Activated CD4-positive, CD25-positive, alpha-beta regulatory T cell (primary cell): Measurements from ENCODE around the gene LRRC58.

ENCODE experiments used
- DNase-seq, 4 experiments: peaks; one replicate each; lab custom pipeline; 2025; lab: John Stamatoyannopoulos, UW

The LRRC58 gene

DNA sequence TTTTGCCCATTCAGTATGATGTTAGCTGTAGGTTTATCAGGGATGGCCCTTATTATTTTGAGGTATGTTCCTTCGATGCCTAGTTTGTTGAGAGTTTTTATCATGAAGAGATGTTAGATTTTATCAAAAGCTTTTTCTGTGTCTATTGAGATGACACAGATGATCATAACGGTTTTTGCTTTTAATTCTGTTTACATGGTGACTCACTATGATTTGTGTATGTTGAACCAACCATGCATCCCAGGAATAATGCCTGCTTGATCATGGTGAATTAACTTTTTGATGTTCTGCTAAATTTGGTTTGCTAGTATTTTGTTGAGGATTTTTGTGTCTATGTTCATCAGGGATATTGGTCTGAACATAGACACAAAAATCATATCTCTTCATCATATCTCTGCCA lies 72.4 kb downstream of the LRRC58 start:
- DNase-seq = no peak

DNA sequence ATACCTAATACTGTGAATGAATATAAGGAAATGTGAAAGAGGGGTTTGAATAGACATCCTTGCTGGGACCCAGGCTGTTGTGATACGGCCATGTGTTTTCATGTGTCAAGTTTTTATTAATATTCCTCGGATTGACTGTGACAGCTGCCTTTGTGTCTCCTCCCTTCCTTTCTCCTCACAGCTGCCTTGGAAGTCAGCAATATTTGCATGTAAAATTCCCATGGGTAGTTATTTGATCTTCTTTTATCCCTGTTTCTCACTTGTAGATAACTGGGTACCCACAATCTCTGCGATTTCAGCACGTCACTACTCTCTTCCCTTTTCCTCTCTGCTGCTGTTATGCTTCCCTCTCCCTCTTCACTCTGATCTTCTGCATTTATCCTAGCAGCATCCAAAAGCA lies 73.5 kb downstream of the LRRC58 start:
- DNase-seq = no peak

DNA sequence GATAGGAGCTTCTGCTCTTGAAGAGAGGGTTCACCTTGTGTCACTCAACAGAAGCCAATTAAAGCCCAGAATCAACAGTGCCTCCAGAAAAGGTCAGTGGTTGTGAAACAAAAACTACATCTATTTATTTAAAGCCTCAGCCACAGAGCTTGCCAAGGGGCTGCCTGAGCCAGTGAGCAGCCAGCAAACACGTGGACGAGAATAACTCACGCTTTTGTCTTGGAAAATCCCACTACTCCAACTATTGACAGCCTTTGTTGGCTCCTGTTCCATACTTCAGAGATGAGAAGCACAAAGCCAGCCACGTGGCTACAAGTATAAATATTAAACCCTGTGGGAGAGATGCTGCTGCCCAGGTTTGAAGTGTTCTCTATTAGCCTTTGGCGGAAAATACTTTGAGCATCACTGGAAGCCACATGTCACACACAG lies 74.4 kb downstream of the LRRC58 start:
- no peak for DNase-seq
